HG03575 (cell line): ENCODE data around the gene IQCK.

Experiments used
- ATAC-seq: cut with Tn5 transposase; IDR thresholded peaks from one replicate; pipeline ENCODE4 v1.9.1; 2021; ENCODE audit not compliant: unreplicated experiment, insufficient number of reproducible peaks, low FRiP score; ENCODE audit errors: extremely low read depth

Gene IQCK

DNA sequence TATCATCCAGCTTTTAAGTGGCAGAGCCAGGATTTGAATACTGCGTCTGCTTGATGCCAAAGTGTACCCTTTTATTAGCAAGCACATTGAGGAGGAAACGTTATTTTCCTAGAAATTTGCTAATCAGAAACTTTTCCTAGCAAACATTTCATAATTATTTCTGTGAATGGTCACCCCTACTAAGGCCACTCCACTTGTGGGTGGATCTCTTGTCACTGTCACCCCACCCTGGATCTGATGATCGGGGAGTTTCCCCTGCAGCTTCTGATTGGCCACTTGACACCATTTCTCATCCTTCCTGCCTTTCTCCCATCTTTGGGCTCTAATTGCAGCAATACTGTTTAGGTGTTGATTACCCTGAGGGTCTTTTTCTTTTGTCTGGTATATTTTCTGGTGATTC is 130.7 kb downstream of the IQCK start:
- no peak for ATAC-seq

DNA sequence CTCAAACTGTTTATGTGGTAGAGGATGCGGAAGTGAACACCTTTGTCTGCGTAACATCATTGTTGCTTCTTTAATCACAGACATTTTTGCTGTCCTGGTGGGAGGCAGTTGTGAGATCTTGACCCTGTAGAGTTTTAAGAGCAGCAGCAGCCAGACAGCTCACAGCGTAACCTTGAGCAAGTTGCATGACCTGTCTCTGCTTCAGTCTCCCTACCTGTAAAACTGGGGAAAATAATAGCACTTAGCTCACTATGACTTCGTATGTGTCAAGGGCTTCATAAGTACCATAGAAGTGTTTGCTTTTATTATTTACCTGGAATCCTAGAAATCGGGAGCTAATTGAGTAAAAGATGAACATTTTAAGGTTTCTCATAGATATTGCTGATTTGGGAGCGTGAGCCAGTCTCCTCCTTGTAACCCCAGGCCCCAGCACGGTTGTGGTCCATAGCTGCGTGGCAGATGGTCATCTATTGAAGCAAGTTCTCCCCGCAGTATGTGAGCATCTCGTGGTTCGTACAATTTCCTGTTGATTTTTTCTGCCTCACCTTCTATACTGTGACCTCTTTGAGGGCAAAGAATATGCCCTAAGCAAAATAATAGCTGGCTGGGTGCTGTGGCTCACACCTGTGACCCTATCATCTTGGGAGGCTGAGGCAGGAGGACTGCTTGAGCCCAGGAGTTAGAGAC is 132.2 kb downstream of the IQCK start:
- no peak for ATAC-seq

- ATAC-seq: no peak
Measured at GRCh38 chr16:19851476-19851875, 133.4 kb downstream of the IQCK start.

DNA sequence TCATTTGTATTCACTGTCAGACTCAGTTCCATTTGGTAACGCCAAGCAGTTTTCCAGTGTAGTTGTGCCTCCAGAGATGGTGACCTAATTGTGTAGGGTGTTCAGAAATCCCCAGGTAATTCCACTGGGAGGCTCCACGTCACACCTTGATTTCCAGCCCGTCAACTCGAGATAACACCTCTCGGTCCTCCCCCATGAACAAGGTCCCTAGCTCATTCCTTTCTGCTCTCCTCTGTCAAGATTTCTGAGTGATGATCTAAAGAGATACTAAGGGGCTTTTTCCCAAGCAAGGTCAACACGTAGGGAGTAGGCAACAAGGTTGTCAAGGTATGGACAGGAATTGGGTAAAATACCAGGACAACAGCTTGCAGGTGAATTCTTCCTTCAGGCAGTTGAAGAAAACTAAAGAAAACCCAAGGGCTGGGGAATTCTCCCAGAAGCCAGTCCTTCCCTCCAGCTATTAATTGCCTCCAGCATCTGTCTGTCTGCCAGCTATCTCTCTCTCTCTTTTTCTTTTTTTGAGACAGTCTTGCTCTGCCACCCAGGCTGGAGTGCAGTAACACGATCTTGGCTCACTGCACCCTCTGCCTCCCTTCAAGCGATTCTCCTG is 135.2 kb downstream of the IQCK start:
- no peak for ATAC-seq

- no peak for ATAC-seq
Measured at GRCh38 chr16:19853742-19854542, 135.9 kb downstream of the IQCK start.

- no peak for ATAC-seq
Measured at GRCh38 chr16:19854543-19854876, 136.4 kb downstream of the IQCK start.

GRCh38 chr16:19856120-19856519 is 138.0 kb downstream of the IQCK start:
- no peak for ATAC-seq

- no peak for ATAC-seq
Measured at GRCh38 chr16:19857593-19858339, 139.7 kb downstream of the IQCK start.

- no peak for ATAC-seq
Measured at GRCh38 chr16:19858340-19859018, 140.4 kb downstream of the IQCK start.

GRCh38 chr16:19859166-19859565 is 141.1 kb downstream of the IQCK start:
- ATAC-seq: no peak

- ATAC-seq: no peak
Measured at GRCh38 chr16:19859603-19860002, 141.5 kb downstream of the IQCK start.

DNA sequence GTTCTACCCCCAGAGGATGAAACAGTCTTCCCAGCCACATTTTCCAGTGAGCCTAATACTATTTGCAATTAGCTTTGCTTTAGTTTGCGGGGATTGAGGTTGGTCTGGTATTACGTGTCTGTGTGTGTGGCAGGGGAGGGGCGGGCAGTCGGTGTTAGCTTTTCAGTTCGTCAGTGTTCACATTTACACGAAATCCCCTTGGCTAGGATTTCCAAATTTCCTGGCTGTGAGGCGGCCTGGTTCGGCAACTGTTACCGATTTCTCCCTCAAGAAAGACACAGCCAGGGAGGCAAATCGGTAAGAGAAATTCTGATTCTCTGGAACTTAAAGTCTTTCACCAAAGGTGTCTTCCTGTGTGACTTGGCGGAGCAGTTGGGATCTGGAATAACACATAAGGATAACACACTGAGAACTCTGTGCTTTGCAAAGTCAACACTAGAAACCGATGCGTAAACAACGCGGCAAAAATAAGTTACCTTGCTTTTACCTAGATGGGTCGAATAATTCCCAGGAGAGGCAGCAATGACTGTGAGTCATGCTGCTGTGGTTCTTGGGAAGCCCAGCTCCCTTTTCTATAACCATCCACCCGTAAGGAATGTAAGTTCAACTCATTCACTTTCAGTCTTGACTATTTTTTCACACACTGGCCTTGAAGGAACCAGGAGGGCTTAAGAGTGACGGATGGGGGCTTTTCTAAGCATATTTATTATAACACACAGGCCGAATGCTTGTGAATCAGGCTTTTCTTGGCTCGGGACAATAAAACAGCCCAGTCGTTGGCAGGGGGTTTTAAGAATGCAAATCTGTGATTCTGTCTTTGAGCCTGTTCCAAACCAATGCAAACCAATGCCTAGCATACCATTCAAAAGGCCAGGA is 142.3 kb downstream of the IQCK start:
- no peak for ATAC-seq

DNA sequence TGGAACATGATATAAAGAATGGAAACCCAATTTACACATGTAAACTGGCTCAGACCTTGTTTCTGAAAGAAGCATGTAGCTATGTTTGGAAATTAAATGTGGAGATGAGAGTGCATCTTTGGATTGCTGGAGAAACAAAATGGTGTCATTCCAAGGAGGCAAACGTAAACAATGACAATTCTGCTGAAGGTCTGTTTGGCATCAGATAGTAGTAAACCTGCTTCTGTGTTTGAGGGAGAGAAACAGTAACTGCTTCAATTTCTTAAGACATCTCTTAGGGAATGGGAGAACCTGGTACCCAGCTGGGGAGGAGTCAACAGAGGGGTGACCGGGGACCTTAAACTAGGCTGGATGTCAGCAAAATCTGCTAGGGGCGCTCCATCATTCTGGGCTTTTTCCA is 143.1 kb downstream of the IQCK start:
- ATAC-seq: no peak

DNA sequence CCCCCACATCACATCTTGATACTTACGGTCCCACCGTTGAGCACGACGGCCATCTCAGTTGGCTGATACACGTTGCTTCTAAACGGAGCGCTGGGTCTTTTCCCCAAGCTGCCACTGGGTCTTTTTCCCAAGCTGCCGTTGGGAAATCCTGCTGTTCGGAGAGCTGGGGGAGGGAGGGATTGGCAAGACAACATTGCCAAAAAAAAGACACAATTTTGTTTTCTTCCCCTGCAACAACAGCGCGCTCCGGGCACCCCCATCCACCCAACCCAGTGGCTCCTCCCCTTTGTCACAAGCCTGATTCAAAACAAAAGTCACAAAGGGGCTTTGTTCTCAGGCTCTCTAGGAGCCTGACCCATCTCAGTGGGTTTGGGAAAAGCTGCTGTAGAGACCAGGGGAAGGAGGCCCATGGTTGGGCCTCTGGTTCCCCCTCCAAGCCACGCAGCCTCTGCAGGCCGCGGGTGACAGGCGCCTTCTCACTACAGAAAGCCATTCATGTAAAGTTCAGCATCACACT is 143.8 kb downstream of the IQCK start:
- no peak for ATAC-seq

DNA sequence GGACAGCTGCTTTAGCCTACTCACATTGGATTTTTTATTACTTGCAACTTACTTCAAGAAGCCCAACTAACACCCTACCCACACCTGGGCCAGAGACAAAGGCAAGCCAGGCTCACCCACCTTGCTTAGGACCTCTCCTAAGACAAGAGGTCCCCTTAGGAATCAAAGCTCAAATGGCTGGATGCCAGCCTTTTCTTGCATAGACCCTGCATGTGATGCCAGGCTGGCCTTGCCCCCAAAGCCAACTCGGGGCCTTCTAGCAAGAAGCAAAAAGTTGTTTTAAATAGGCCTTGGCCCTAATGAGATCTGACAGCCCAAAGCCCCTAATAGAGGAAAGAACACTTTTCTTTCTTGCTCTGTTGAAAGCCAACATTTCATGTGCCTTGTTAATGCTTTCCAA is 145.9 kb downstream of the IQCK start:
- no peak for ATAC-seq

- ATAC-seq: no peak
Measured at GRCh38 chr16:19864566-19864965, 146.5 kb downstream of the IQCK start.

DNA sequence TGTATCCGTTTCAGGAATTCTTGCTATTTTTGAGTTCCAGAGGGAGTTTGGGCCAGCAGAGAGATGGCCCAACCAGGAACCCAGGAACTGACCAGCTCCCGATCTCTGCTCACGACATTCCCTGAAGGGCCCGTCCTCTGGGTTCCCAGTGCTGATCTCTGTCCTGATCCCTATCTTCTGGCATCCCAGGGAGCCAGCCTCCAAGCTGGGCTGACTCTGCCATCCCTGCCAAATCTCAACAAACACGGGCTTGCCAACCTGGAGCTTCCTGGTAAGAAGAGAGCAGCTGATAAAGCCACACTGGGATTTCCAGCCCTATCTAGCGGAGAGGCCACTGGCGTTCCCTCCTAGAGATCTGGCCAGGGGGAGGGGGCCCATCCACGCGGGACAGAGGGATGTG is 150.3 kb downstream of the IQCK start:
- no peak for ATAC-seq

DNA sequence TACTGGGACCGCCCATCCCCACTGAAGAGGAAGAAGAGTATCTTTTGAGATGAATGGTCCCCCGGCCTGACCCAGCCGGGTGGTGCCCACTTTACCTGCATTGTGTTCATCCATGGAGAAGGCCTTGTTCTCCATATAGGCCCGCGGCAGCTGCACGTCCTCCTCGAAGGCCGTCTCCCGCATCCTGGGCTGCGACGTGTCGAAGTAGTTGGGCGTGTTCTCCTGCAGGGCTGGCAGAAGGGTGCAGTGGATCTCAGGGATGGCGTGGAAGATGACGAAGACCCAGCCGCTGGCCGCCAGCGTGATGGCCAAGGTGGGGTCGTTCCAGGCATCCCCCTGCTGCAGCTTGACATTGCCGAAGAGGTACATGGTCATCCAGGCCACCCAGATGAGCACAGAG is 153.7 kb downstream of the IQCK start:
- no peak for ATAC-seq
